ENCODE measurements around the gene DDN. TPM values are rescaled to one million over a fixed set of nuclear protein-coding genes. Genes with fewer than 3 reads are reported as not detected.

The DDN gene
- total and polyA plus RNA-seq, 10 donors = 0.09 to 2.0 (median 0.42) TPM; not detected in 1

DNA sequence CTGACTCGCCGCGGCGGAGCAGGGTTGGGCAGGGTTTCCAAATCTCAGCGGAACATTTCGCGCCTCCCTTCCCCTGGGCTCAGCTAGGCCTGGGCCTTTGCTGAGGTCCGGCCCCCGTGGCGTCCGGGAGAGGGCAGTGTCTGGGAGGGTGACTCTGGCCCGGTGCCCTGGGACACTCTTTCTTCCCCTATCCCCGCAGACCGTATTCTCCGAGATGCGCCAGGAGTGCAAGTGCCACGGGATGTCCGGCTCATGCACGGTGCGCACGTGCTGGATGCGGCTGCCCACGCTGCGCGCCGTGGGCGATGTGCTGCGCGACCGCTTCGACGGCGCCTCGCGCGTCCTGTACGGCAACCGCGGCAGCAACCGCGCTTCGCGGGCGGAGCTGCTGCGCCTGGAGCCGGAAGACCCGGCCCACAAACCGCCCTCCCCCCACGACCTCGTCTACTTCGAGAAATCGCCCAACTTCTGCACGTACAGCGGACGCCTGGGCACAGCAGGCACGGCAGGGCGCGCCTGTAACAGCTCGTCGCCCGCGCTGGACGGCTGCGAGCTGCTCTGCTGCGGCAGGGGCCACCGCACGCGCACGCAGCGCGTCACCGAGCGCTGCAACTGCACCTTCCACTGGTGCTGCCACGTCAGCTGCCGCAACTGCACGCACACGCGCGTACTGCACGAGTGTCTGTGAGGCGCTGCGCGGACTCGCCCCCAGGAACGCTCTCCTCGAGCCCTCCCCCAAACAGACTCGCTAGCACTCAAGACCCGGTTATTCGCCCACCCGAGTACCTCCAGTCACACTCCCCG is 18.0 kb downstream of the DDN start:
- peak overlapping the region in 7 of 8 donors; percentile 12 to 74 (median 45) for H3K4me3 ChIP-seq
- H3K4me1 ChIP-seq = peaks cover 37 to 50% (median 44%) of the 10 kb centered on the region in 6 donors
- no peak for DNase-seq
- H3K36me3 ChIP-seq = no peaks in the 10 kb centered on the region
- 1 to 3% (median 2%) methylated on average over 28 to 91 of the region's 91 CpGs for WGBS, 5 donors
- TF ChIP-seq POLR2A (IDR thresholded peaks at IDR 0.05) (no peak), POLR2AphosphoS5 (IDR thresholded peaks at IDR 0.05) (peak; percentile 8 to 67 (median 36))
- TF ChIP-seq, protein P1, sequence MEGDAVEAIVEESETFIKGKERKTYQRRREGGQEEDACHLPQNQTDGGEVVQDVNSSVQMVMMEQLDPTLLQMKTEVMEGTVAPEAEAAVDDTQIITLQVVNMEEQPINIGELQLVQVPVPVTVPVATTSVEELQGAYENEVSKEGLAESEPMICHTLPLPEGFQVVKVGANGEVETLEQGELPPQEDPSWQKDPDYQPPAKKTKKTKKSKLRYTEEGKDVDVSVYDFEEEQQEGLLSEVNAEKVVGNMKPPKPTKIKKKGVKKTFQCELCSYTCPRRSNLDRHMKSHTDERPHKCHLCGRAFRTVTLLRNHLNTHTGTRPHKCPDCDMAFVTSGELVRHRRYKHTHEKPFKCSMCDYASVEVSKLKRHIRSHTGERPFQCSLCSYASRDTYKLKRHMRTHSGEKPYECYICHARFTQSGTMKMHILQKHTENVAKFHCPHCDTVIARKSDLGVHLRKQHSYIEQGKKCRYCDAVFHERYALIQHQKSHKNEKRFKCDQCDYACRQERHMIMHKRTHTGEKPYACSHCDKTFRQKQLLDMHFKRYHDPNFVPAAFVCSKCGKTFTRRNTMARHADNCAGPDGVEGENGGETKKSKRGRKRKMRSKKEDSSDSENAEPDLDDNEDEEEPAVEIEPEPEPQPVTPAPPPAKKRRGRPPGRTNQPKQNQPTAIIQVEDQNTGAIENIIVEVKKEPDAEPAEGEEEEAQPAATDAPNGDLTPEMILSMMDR (IDR thresholded peaks at IDR 0.05 in 8 of 11, conservative IDR thresholded peaks at IDR 0.05 in 3 of 11) = peak in 1 of 11 experiments; percentile 23
- intact Hi-C loops (cut with DNase I; ENCODE audit: low total_unique reads) = no loop called here
- H3K27ac ChIP-seq = peak overlapping the region in 4 of 8 donors; percentile 13 to 76 (median 62)
- H3K27me3 ChIP-seq (replicated peaks in 1 of 7) = peaks cover 0 to 97% (median 63%) of the 10 kb centered on the region in 7 donors
- no peaks in the 10 kb centered on the region for H3K9me3 ChIP-seq

DNA sequence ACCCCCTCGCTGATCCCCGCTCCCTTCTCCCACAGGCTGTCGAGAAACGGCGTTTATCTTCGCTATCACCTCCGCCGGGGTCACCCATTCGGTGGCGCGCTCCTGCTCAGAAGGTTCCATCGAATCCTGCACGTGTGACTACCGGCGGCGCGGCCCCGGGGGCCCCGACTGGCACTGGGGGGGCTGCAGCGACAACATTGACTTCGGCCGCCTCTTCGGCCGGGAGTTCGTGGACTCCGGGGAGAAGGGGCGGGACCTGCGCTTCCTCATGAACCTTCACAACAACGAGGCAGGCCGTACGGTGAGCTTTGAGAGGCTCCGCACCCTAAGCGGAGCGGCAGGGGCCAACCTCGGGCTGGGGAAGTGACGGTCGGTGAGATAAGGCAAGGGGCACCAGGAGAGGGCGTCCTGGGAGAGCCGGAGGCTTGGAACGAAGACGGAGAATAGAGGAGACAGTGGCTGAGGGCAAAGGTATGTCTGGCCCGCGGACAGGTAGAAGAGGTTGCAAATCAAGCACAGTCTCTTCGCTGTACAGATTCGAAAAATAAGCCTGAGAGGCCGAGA is 18.7 kb downstream of the DDN start:
- peaks cover 0 to 97% (median 63%) of the 10 kb centered on the region in 7 donors for H3K27me3 ChIP-seq (replicated peaks in 1 of 7)
- H3K4me1 ChIP-seq = peaks cover 37 to 50% (median 44%) of the 10 kb centered on the region in 6 donors
- TF ChIP-seq POLR2AphosphoS5 (IDR thresholded peaks at IDR 0.05) = no peak
- TF ChIP-seq, protein P1 (IDR thresholded peaks at IDR 0.05 in 8 of 11, conservative IDR thresholded peaks at IDR 0.05 in 3 of 11) = no peak
- TF ChIP-seq POLR2A (IDR thresholded peaks at IDR 0.05) = no peak
- WGBS, 5 donors = 1 to 4% (median 3%) methylated on average over 40 to 46 of the region's 46 CpGs
- DNase-seq = no peak
- H3K36me3 ChIP-seq = no peaks in the 10 kb centered on the region
- H3K4me3 ChIP-seq = peak overlapping the region; percentile 23 to 74 (median 44)
- intact Hi-C loops (cut with DNase I; ENCODE audit: low total_unique reads) = no loop called here
- no peaks in the 10 kb centered on the region for H3K9me3 ChIP-seq
- peak overlapping the region in 5 of 8 donors; percentile 13 to 76 (median 57) for H3K27ac ChIP-seq

DNA sequence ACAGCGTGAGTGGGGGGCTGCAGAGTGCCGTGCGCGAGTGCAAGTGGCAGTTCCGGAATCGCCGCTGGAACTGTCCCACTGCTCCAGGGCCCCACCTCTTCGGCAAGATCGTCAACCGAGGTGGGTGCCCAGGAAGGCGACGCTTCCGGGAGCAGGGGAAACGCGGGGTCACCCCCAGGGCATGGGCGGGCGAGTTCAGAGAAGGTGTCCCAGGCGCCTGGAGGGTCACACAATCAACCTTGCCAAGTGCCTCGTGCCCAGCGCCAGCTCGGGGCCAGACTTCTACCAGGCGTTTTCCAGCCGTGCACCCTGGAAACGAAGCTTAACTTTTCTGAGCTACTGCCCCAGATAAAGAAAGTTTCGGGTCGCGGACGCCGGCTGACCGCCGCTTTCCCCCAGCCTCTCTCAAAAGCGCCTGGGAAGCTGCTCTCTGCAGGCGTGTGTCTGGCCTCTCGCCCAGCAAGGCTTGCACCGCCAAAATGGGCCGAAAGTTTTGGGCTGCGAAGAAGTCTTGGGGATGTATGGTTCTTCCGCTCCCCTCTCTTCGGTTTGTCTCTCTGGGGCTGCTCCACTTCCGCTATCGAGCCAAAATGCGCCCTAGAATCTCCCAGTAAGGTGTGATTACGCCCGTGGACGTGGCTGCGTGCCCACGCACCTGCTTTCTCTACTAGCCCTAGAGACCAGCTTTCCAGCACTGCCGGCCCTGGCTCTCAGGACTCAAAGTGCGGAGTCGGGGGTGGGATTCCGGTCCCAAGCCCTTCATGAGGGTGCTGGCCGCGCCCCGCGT is 19.4 kb downstream of the DDN start:
- Histone ChIP-seq H3K36me3 (no peaks in the 10 kb centered on the region), H3K4me3 (peak overlapping the region; percentile 23 to 74 (median 44)), H3K9me3 (no peaks in the 10 kb centered on the region), H3K27me3 (replicated peaks in 1 of 7) (peaks cover 0 to 98% (median 63%) of the 10 kb centered on the region in 7 donors), H3K27ac (peak overlapping the region in 5 of 8 donors; percentile 13 to 76 (median 57)), H3K4me1 (peaks cover 37 to 50% (median 44%) of the 10 kb centered on the region in 6 donors)
- intact Hi-C loops (cut with DNase I; ENCODE audit: low total_unique reads) = no loop called here
- TF ChIP-seq POLR2AphosphoS5 (IDR thresholded peaks at IDR 0.05) (peak in 2 of 3 donors; percentile 19 to 52), POLR2A (IDR thresholded peaks at IDR 0.05) (no peak)
- DNase-seq = peak; percentile 86
- 0 to 3% (median 2%) methylated on average over 39 to 55 of the region's 55 CpGs for WGBS, 5 donors

All from spleen (tissue), 11 donors.